Measurements from ENCODE around the gene AFAP1. TPM values are rescaled to one million over a fixed set of nuclear protein-coding genes. Genes with fewer than 3 reads are reported as not detected.

Gene AFAP1, protein sequence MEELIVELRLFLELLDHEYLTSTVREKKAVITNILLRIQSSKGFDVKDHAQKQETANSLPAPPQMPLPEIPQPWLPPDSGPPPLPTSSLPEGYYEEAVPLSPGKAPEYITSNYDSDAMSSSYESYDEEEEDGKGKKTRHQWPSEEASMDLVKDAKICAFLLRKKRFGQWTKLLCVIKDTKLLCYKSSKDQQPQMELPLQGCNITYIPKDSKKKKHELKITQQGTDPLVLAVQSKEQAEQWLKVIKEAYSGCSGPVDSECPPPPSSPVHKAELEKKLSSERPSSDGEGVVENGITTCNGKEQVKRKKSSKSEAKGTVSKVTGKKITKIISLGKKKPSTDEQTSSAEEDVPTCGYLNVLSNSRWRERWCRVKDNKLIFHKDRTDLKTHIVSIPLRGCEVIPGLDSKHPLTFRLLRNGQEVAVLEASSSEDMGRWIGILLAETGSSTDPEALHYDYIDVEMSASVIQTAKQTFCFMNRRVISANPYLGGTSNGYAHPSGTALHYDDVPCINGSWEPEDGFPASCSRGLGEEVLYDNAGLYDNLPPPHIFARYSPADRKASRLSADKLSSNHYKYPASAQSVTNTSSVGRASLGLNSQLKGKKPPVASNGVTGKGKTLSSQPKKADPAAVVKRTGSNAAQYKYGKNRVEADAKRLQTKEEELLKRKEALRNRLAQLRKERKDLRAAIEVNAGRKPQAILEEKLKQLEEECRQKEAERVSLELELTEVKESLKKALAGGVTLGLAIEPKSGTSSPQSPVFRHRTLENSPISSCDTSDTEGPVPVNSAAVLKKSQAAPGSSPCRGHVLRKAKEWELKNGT
- 27.8 and 36.1 TPM in 2 replicates for total RNA-seq

DNA sequence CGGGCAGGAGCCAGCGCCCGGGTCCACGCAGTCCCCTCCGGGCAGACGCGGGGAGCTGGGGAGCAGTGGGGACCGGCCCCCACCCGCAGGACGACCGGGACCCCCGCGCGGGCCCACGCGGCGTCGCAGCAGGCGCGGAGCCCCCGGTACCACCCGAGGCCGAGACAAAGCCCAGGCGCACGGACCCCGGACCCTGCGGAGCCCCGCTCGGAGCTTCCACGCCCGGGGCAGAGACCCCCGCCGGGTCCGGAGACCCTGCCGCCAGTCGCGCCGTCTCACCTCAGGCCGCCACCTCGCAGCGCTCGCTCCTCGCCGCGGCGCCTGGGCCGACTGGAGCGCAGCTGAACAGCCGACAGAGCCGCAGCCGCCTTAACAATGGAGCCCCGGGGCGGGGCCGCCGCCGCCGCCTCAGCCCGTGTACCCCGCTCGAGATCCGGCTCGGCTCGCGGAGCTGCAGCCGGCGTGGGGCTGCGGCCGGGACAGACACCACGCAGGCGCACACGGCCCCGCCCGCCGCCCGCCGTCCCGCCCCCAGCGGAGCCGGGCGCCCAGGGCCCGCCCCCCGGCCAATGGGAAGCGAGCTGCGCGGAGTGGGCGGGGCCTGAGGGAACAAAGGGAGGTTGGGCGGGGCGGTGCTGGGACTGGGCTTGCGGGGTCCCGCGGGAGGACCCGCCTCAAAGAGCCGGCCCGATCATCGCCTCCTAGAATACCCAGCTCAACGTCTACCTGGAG is at the start of gene AFAP1:
Gene AFAP1, minus strand, starts transcription at position 485 of the 732 bp plus-strand sequence. CDS start 67,783 bp downstream, outside the sequence.

Other genes starting within 250 kb of the AFAP1 start
- under 0.01 TPM in 1 of 2 replicates, not detected in the other for gene ABLIM2, start 219.0 kb upstream of the AFAP1 start, total RNA-seq

Measured in smooth muscle cell of trachea (primary cell).